Liver (tissue), 9 donors: ENCODE results near the gene FRS2. TPM values are rescaled to one million over a fixed set of nuclear protein-coding genes. Genes with fewer than 3 reads are reported as not detected.

Experiments used
- DNase-seq: peaks from one replicate; pipeline ENCODE4 v3.0.0-alpha.2; 2017; ENCODE audit warnings: low spot score
- H3K27ac ChIP-seq, 2 donors: one replicate each; pipeline ENCODE4 v1.7.0; 2013; ENCODE audit warnings: inconsistent platforms in 2 of 2, low read length in 2 of 2, control low read depth in 1 of 2, low read depth in 1 of 2, mild to moderate bottlenecking in 1 of 2
- H3K27me3 ChIP-seq, 4 donors: one replicate each; pipeline versions ENCODE4 v1.6.1 to v1.7.0; 2013; ENCODE audit warnings: low read length in 3 of 4, inconsistent platforms in 1 of 4, mild to moderate bottlenecking in 1 of 4, moderate library complexity in 1 of 4; ENCODE audit not compliant: control insufficient read depth in 4 of 4, insufficient read depth in 4 of 4
- H3K36me3 ChIP-seq, 4 donors: one replicate each; pipeline versions ENCODE4 v1.6.1 to v1.7.0; 2013; ENCODE audit warnings: low read length in 3 of 4, mild to moderate bottlenecking in 3 of 4, low read depth in 1 of 4, moderate library complexity in 1 of 4; ENCODE audit not compliant: control insufficient read depth in 4 of 4, insufficient read depth in 3 of 4
- H3K4me1 ChIP-seq, 4 donors: one replicate each; pipeline versions ENCODE4 v1.6.1 to v1.7.0; 2013; ENCODE audit warnings: low read length in 3 of 4, mild to moderate bottlenecking in 3 of 4, moderate library complexity in 1 of 4; ENCODE audit not compliant: control insufficient read depth in 4 of 4, insufficient read depth in 4 of 4
- H3K4me3 ChIP-seq, 3 donors: one replicate each; pipeline versions ENCODE4 v1.6.1 to v1.7.0; 2013; ENCODE audit warnings: low read length in 3 of 3, control low read depth in 1 of 3, low read depth in 1 of 3, mild to moderate bottlenecking in 1 of 3
- H3K9ac ChIP-seq, 2 donors: one replicate each; pipeline ENCODE4 v1.7.0; 2013; ENCODE audit warnings: low read length in 2 of 2, mild to moderate bottlenecking in 2 of 2, moderate library complexity in 2 of 2, control low read depth in 1 of 2, low read depth in 1 of 2
- H3K9me3 ChIP-seq, 4 donors: one replicate each; pipeline versions ENCODE4 v1.6.1 to v1.7.0; 2013; ENCODE audit warnings: low read length in 3 of 4; ENCODE audit not compliant: control insufficient read depth in 4 of 4
- EGR1 ChIP-seq, 2 donors: IDR thresholded peaks; 2 replicates each; pipeline ENCODE4 v1.6.1; 2016 to 2018; ENCODE audit warnings: antibody characterized with exemption in 2 of 2, low read depth in 2 of 2
- FOXA1 ChIP-seq: IDR thresholded peaks from 2 replicates; pipeline ENCODE4 v1.6.1; 2016; ENCODE audit warnings: antibody characterized with exemption
- FOXA2 ChIP-seq: IDR thresholded peaks from 2 replicates; pipeline ENCODE4 v1.6.1; 2016; ENCODE audit warnings: antibody characterized with exemption
- GABPA ChIP-seq, 2 donors: IDR thresholded peaks in 1 of 2; conservative IDR thresholded peaks in 1 of 2; 2 replicates each; pipeline ENCODE4 v1.6.1; 2016; ENCODE audit warnings: antibody characterized with exemption in 2 of 2, mild to moderate bottlenecking in 1 of 2, moderate library complexity in 1 of 2
- HNF4A ChIP-seq, 2 donors: conservative IDR thresholded peaks; 2 replicates each; pipeline ENCODE4 v1.6.1; 2016; ENCODE audit warnings: antibody characterized with exemption in 2 of 2, mild to moderate bottlenecking in 2 of 2
- HNF4G ChIP-seq: IDR thresholded peaks from 2 replicates; pipeline ENCODE4 v1.6.1; 2016; ENCODE audit warnings: antibody characterized with exemption
- JUND ChIP-seq, 2 donors: IDR thresholded peaks; 2 replicates each; pipeline ENCODE4 v1.6.1; 2016; ENCODE audit warnings: antibody characterized with exemption in 2 of 2
- NR2F2 ChIP-seq: IDR thresholded peaks from 2 replicates; pipeline ENCODE4 v1.6.1; 2016; ENCODE audit warnings: antibody characterized with exemption
- RAD21 ChIP-seq, 2 donors: IDR thresholded peaks; 2 replicates each; pipeline ENCODE4 v1.6.1; 2016; ENCODE audit warnings: antibody characterized with exemption in 2 of 2, mild to moderate bottlenecking in 2 of 2
- RXRA ChIP-seq, 2 donors: IDR thresholded peaks; 2 replicates each; pipeline ENCODE4 v1.6.1; 2017 to 2018; ENCODE audit warnings: antibody characterized with exemption in 2 of 2, mild to moderate bottlenecking in 1 of 2
- SP1 ChIP-seq: IDR thresholded peaks from 2 replicates; pipeline ENCODE4 v1.6.1; 2018; ENCODE audit warnings: antibody characterized with exemption, mild to moderate bottlenecking
- TAF1 ChIP-seq: conservative IDR thresholded peaks from 2 replicates; pipeline ENCODE4 v1.6.1; 2016; ENCODE audit warnings: antibody characterized with exemption, mild to moderate bottlenecking
- YY1 ChIP-seq: IDR thresholded peaks from 2 replicates; pipeline ENCODE4 v1.6.1; 2016; ENCODE audit warnings: antibody characterized with exemption, mild to moderate bottlenecking
- WGBS: extraction: QIAGEN DNeasy Blood & Tissue Kit; methylation state at CpG from one replicate; pipeline ENCODE4 v1.1.7; 2013; 5-methylcytosine and 5-hydroxymethylcytosine counted together
- polyA plus RNA-seq, 2 donors: library from polyadenylated mRNA; stranded (reverse) in 1 of 2; unstranded in 1 of 2; fragments of 200-250 nt in 1 of 2; fragments of >200 nt in 1 of 2; fragmentation: Nextera tagmentation in 1 of 2; extraction: Ambion mirVana in 1 of 2; gene quantifications; one replicate each; pipeline versions ENCODE4 v1.2.1 to v1.2.3, GENCODE V29; 2013 to 2015
- total RNA-seq, 2 donors: library from RNA; depleted of rRNA; stranded (reverse); fragments of >200 nt; gene quantifications; one replicate each; pipeline ENCODE4 v1.2.3, GENCODE V29; 2014
- TF ChIP-seq, protein P1 (sequence below): IDR thresholded peaks from 2 replicates; pipeline ENCODE4 v1.6.1; 2016; ENCODE audit warnings: antibody characterized with exemption
- TF ChIP-seq, protein P2 (sequence below): IDR thresholded peaks from 2 replicates; pipeline ENCODE4 v1.6.1; 2016; ENCODE audit warnings: antibody characterized with exemption
- TF ChIP-seq, protein P3 (sequence below): IDR thresholded peaks from 2 replicates; pipeline ENCODE4 v1.6.1; 2016; ENCODE audit warnings: antibody characterized with exemption
- TF ChIP-seq, protein P4 (sequence below): IDR thresholded peaks from 2 replicates; pipeline ENCODE4 v1.6.1; 2016; ENCODE audit warnings: antibody characterized with exemption, mild to moderate bottlenecking
- donor health status: healthy.
- donor health status: healthy.
- donor health status: healthy.
- donor health status: healthy.
- donor health status: healthy.

FRS2 gene
- total and polyA plus RNA-seq, 4 donors, result 7.0 to 24.0 (median 21.9) TPM

DNA sequence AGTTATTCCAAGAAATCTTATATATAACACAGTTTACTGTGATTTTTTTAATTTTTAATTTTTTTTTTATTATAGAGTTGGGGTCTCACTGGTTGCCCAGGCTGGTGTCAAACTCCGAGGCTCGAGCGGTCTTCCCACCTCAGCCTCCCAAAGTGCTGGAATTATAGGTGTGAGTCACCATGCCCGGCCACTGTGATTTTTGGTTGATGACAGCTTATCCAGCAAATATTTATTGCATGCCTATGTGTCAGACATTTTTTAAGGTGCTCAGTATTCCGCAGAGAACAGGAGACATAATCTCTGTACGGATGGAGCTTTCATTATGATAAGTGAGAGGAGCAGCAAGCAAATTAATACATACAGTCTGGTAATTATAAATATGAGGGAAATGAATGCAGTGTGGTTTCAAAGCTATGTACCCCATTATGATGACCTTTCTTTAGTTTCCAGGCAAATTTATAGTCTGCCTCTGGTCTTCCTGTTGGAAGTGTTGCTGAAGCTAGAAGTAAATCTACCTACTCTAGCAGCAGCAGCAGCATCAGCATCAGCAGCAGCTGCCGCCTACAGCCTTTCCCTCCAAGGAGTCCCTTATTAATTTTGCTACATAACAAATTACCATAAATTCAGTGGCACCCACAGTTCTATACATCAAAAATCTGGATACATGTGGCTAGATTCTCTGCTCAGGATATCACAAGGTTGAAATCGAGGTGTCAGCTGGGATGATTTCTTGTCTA, 32.3 kb downstream of the FRS2 start:
- 98% methylated on average over 8 of the region's 8 CpGs for WGBS
- Histone ChIP-seq H3K9me3 (no peaks in the 10 kb centered on the region), H3K4me1 (peaks cover 0 to 2% (median 0%) of the 10 kb centered on the region in 4 donors), H3K9ac (no peak overlapping the region), H3K4me3 (no peak overlapping the region), H3K27me3 (no peaks in the 10 kb centered on the region), H3K27ac (no peak overlapping the region), H3K36me3 (no peaks in the 10 kb centered on the region)
- no peak for DNase-seq
- TF ChIP-seq FOXA2, result no peak
- no peak for TF ChIP-seq TAF1
- TF ChIP-seq, protein P1, sequence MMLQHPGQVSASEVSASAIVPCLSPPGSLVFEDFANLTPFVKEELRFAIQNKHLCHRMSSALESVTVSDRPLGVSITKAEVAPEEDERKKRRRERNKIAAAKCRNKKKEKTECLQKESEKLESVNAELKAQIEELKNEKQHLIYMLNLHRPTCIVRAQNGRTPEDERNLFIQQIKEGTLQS, result no peak
- TF ChIP-seq, protein P2, sequence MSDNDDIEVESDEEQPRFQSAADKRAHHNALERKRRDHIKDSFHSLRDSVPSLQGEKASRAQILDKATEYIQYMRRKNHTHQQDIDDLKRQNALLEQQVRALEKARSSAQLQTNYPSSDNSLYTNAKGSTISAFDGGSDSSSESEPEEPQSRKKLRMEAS, result no peak
- TF ChIP-seq, protein P3, sequence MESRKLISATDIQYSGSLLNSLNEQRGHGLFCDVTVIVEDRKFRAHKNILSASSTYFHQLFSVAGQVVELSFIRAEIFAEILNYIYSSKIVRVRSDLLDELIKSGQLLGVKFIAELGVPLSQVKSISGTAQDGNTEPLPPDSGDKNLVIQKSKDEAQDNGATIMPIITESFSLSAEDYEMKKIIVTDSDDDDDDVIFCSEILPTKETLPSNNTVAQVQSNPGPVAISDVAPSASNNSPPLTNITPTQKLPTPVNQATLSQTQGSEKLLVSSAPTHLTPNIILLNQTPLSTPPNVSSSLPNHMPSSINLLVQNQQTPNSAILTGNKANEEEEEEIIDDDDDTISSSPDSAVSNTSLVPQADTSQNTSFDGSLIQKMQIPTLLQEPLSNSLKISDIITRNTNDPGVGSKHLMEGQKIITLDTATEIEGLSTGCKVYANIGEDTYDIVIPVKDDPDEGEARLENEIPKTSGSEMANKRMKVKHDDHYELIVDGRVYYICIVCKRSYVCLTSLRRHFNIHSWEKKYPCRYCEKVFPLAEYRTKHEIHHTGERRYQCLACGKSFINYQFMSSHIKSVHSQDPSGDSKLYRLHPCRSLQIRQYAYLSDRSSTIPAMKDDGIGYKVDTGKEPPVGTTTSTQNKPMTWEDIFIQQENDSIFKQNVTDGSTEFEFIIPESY, result no peak
- TF ChIP-seq HNF4A (conservative IDR thresholded peaks at IDR 0.05), result no peak
- TF ChIP-seq GABPA (IDR thresholded peaks at IDR 0.05 in 1 of 2, conservative IDR thresholded peaks at IDR 0.05 in 1 of 2), result no peak

DNA sequence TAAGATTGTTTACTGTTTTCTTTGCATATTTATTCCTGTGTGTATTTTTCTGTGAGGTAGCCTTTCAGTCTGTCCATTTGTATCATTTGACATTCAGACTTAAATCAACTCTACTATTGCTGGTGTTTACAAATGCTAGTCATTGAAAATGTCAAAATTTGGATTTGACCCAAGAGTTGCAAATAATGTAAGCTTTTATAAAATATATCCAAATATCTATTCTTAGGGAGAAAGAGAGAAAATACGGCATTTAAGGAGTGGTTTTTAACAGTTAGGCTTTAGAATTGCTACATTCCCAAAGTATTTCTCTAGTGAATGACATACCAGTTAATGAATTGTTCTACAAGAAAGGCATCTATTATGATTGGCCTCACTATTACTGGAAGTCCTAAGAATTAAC, 37.9 kb downstream of the FRS2 start:
- no peak overlapping the region for H3K27ac ChIP-seq
- H3K27me3 ChIP-seq, result no peaks in the 10 kb centered on the region
- no peaks in the 10 kb centered on the region for H3K36me3 ChIP-seq
- H3K4me1 ChIP-seq, result peaks cover 0 to 16% (median 15%) of the 10 kb centered on the region in 4 donors
- no peak for TF ChIP-seq RAD21 (IDR thresholded peaks at IDR 0.05)
- TF ChIP-seq GABPA (IDR thresholded peaks at IDR 0.05 in 1 of 2, conservative IDR thresholded peaks at IDR 0.05 in 1 of 2), result no peak
- no peak for TF ChIP-seq SP1
- TF ChIP-seq FOXA2, result no peak
- no peak for TF ChIP-seq YY1
- no peak for TF ChIP-seq HNF4G
- no peak for TF ChIP-seq HNF4A (conservative IDR thresholded peaks at IDR 0.05)
- TF ChIP-seq, protein P2, result no peak
- TF ChIP-seq JUND (IDR thresholded peaks at IDR 0.05), result no peak
- no peak for TF ChIP-seq NR2F2
- no peak for TF ChIP-seq FOXA1
- TF ChIP-seq, protein P3, result no peak
- TF ChIP-seq TAF1, result no peak
- TF ChIP-seq, protein P4, sequence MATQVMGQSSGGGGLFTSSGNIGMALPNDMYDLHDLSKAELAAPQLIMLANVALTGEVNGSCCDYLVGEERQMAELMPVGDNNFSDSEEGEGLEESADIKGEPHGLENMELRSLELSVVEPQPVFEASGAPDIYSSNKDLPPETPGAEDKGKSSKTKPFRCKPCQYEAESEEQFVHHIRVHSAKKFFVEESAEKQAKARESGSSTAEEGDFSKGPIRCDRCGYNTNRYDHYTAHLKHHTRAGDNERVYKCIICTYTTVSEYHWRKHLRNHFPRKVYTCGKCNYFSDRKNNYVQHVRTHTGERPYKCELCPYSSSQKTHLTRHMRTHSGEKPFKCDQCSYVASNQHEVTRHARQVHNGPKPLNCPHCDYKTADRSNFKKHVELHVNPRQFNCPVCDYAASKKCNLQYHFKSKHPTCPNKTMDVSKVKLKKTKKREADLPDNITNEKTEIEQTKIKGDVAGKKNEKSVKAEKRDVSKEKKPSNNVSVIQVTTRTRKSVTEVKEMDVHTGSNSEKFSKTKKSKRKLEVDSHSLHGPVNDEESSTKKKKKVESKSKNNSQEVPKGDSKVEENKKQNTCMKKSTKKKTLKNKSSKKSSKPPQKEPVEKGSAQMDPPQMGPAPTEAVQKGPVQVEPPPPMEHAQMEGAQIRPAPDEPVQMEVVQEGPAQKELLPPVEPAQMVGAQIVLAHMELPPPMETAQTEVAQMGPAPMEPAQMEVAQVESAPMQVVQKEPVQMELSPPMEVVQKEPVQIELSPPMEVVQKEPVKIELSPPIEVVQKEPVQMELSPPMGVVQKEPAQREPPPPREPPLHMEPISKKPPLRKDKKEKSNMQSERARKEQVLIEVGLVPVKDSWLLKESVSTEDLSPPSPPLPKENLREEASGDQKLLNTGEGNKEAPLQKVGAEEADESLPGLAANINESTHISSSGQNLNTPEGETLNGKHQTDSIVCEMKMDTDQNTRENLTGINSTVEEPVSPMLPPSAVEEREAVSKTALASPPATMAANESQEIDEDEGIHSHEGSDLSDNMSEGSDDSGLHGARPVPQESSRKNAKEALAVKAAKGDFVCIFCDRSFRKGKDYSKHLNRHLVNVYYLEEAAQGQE, result no peak
- no peak for TF ChIP-seq EGR1 (IDR thresholded peaks at IDR 0.05; ENCODE audit: low read depth in 2 of 2)
- TF ChIP-seq RXRA (IDR thresholded peaks at IDR 0.05), result no peak
- no peaks in the 10 kb centered on the region for H3K9me3 ChIP-seq
- no peak overlapping the region for H3K4me3 ChIP-seq
- 95% methylated on average over 1 of the region's 1 CpG for WGBS
- no peak for DNase-seq
- H3K9ac ChIP-seq, result no peak overlapping the region
